Hematopoietic multipotent progenitor cell (in vitro differentiated cells): ENCODE data around the gene KIF4A. TPM values are rescaled to one million over a fixed set of nuclear protein-coding genes. Genes with fewer than 3 reads are reported as not detected.
"Not testable (repeated sequence)": the region's sequence is repeated elsewhere in the genome, so short reads cannot be mapped to it uniquely, and the experiment has no call there.

Experiments
- DNase-seq, 3 donors: peaks; one replicate each; pipeline ENCODE4 v3.0.0-alpha.2; 2011 to 2015; ENCODE audit warnings: low read depth in 2 of 3, low spot score in 2 of 3
- total RNA-seq: library from RNA; depleted of rRNA; stranded (reverse); fragments of >200 nt; gene quantifications from one replicate; pipeline ENCODE4 v1.2.3, GENCODE V29; 2012

KIF4A gene
- total RNA-seq, 1 donor = 0.81 TPM

- DNase-seq = no peak
Measured at GRCh38 chrX:70360366-70360765, 70.5 kb downstream of the KIF4A start.

- not testable (repeated sequence) for DNase-seq
Measured at GRCh38 chrX:70368731-70369130, 78.8 kb downstream of the KIF4A start.

GRCh38 chrX:70386235-70386634 lies 96.3 kb downstream of the KIF4A start:
- DNase-seq = peak in 1 of 3 donors; percentile 41

- DNase-seq = peak in 2 of 3 donors; percentile 4 to 7
Measured at GRCh38 chrX:70398899-70399298, 109.0 kb downstream of the KIF4A start.

- DNase-seq = not testable (repeated sequence)
Measured at GRCh38 chrX:70400181-70400580, 110.3 kb downstream of the KIF4A start.

- no peak for DNase-seq
Measured at GRCh38 chrX:70402721-70403120, 112.8 kb downstream of the KIF4A start.

GRCh38 chrX:70405003-70405402 lies 115.1 kb downstream of the KIF4A start:
- DNase-seq = no peak

GRCh38 chrX:70410921-70411320 lies 121.0 kb downstream of the KIF4A start:
- DNase-seq = no peak

- DNase-seq = no peak
Measured at GRCh38 chrX:70411475-70411874, 121.6 kb downstream of the KIF4A start.

- DNase-seq = no peak
Measured at GRCh38 chrX:70421618-70422017, 131.7 kb downstream of the KIF4A start.

- DNase-seq = peak in 2 of 3 donors; percentile 47 to 55
Measured at GRCh38 chrX:70422851-70423341, 133.0 kb downstream of the KIF4A start, which contains the start of gene GDPD2. Gene GDPD2 (plus strand): TSS chrX:70423314. CDS start chrX:70424985, 1,671 bp downstream.

- DNase-seq = no peak
Measured at GRCh38 chrX:70423936-70424675, 134.2 kb downstream of the KIF4A start.

- DNase-seq = no peak
Measured at GRCh38 chrX:70424801-70425200, 134.9 kb downstream of the KIF4A start.

GRCh38 chrX:70426286-70427278 lies 136.7 kb downstream of the KIF4A start:
- no peak for DNase-seq

- DNase-seq = no peak
Measured at GRCh38 chrX:70427365-70427764, 137.5 kb downstream of the KIF4A start.

GRCh38 chrX:70429759-70430158 lies 139.9 kb downstream of the KIF4A start:
- no peak for DNase-seq

GRCh38 chrX:70432936-70433847 lies 143.3 kb downstream of the KIF4A start:
- DNase-seq = no peak

- peak; percentile 55 to 65 (median 61) for DNase-seq
Measured at GRCh38 chrX:70433848-70434351, 144.0 kb downstream of the KIF4A start.

- no peak for DNase-seq
Measured at GRCh38 chrX:70434352-70434866, 144.5 kb downstream of the KIF4A start.
